ENCODE results near the gene ALK.

The ALK gene

GRCh38 chr2:29789911-29790485 lies 131.4 kb downstream of the ALK start:
- DNase-seq (ENCODE audit: low spot score) = no peak

DNA sequence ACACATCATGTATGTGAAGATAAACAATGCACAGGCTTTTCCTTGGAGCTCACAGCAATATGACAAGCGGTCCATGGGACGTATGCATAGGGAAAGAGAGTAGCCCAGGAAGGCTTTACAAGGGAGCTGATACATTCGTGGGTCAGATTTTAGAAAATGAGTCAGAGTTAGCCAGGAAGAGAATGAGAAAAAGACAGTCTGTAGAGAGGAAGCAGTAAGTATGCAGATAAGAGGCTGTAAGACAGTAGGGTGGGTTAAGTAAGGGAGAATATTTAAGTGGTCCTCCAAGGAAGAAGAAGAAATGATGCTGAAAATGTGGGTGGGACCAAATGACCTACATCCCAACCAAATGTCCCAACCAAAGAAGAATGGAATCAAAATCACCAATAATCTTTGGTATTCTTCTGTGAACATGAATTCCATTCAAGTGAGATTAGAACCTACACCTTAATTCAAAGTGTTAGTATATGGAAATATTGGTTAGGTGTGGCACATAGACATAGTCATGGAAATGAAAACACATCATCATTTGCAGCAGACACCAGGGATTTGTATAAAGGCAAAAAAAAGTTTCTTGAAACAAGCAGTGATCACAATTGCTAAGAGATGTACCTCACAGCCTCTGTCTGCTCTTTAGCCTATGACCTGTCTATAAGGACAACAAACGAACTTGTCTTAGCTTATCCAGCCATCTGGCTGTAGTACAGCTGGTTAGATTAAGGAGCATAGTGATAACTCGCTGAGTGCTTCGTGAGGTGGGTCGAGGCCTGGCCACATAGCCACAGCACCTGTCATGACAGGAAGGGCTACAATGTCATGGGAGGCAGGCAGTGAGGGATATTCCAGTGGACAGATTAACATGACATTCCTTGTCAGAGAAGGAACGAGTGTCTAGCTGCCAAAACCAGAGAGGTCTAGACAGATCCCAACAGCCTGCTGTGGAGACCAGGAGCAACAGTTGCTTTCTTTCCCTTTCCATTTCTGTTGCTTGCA lies 133.6 kb downstream of the ALK start:
- no peak for DNase-seq (ENCODE audit: low spot score)

DNA sequence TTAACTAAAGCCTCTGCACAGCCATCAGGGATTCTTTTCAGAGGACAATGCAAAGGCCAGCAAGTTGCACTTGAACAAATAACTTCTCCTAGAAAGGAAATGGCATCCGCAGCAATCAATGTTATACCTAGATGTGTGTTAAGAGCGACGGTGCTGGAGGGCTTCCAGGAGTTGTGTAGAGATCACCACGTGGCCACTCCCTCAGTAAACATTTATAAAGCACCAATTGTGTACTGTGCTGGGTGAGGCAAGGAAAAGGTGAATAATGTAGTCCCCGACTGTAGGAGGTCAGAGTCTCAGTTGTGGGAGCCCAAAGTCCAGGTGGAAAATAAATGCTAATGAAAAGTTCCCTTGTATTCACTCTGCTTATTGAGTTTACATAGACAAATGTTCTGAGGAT lies 135.0 kb downstream of the ALK start:
- DNase-seq (ENCODE audit: low spot score) = no peak

GRCh38 chr2:29783666-29784065 lies 137.7 kb downstream of the ALK start:
- no peak for DNase-seq (ENCODE audit: low spot score)

- DNase-seq (ENCODE audit: low spot score) = no peak
Measured at GRCh38 chr2:29782549-29783458, 138.6 kb downstream of the ALK start.

- no peak for DNase-seq (ENCODE audit: low spot score)
Measured at GRCh38 chr2:29782087-29782486, 139.3 kb downstream of the ALK start.

GRCh38 chr2:29780906-29781305 lies 140.5 kb downstream of the ALK start:
- no peak for DNase-seq (ENCODE audit: low spot score)

- no peak for DNase-seq (ENCODE audit: low spot score)
Measured at GRCh38 chr2:29777161-29777560, 144.2 kb downstream of the ALK start.

DNA sequence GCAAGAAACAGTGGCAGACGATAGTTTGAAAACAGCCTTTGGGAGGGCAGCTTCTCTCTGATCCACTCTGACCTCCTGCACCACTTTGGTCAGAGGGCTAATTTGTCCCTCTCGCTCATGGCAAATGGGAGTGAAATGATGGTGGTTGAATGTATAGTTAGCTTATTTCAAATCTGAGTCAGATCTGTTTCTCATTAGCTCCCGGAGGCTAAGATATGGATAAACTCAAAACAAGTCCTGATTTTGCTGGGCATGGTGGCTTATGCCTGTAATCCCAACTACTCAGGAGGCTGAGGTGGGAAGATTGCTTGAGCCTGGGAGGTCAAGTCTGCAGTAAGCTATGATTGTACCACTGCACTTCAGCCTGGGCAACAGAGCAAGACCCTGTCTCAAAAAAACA lies 145.0 kb downstream of the ALK start:
- no peak for DNase-seq (ENCODE audit: low spot score)

DNA sequence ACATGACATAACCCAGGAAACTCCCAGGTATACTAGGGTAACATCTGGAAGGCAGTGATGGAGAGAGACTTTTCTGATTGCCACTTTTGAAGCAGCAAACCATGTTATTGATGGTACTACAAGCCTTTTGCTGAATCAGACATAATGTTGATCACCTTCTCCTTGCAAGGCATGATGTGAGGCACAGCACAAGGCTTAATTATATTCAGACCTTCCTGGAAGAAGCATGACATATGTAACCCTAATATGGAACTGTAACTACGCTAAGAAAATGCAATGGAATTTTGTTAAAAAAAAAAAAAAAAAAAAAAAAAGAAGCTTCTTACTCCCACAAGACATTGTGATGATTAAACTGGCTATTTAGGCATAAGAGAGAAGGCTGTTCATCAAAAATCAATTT lies 145.4 kb downstream of the ALK start:
- no peak for DNase-seq (ENCODE audit: low spot score)

DNA sequence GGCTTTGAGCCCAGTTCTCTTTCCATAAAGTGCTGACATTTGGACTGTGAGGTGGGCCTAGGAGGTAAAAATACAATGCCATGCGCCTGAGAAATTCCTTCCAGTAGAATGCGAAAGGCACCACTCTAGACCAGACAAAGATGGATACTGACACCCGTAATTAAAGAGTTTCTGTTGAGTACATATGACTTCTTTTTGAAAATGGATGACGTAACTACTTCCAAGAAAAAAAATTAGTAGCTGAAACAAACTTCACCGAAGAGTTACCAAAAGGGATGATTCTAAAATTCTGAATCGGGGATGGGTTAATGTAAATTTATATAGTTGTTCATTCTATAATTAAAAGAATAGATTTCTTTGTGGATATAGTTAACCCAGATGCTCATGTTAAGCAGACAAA lies 146.8 kb downstream of the ALK start:
- DNase-seq (ENCODE audit: low spot score) = no peak

DNA sequence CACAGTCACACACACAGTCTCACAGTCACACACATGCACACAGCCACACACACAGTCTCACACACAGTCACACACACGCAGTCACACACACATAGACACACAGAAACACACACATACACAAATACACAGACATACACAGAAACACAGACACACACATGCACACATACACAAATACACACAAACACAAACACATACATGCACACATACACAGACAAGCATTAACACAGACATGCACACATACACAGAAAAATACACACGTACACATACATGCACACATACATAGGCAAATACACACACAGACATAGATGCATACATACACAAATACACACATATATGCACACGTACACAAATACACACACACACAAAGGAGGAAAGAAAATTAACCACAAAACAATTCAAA lies 150.5 kb downstream of the ALK start:
- no peak for DNase-seq (ENCODE audit: low spot score)

DNA sequence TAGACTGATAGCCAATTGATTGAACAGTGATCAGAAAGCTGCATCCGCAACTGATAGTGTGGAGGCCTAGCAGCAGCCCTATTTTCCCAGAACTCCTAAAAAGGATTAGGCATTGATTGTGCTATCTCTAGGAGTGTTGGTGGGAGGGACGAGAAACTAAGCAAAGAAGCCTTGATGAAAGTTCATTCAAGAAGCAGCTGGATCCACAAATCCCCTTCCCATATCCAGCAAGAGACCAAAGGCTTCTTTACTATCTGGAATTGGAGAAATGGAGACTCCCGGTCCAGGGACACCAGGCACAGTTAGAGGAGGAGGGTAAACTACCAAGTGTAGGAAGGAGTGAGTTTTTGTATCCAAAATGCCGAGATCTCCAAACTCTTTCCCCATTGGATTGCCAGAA lies 151.5 kb downstream of the ALK start:
- DNase-seq (ENCODE audit: low spot score) = no peak

DNA sequence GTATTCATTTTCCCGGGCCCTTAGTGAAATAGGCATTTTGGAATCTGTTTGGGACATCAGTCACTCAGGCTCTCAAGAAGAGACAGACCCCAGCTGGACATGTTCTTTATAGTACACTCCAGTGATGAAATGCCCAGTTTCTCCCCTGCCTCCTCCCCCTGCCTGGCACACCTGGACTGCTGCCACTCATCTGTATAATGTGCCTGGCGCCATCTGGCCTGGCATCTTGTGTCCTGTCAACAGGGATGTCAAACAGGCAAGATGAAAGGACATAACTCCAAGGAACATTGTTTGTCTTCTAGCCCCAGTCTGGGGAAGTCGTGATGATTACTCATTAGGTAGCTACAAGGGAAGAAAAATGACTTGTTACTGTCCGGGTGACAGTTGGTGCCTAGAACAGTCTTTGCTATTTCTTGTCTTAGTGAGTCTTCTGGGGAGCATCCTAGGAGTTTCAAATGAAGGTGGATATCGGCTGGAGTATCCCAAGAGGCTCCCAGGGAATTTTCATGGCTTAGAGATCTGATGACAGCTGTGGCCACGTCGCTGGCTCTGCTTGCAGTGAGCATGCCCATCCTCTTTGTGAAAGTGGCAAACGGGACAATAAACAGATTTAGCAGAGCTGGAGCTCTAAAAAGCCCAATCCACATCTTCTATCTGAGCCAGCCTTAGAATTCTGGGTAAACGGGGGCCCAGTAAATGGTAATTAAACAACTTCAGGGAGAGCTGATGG lies 153.6 kb downstream of the ALK start:
- DNase-seq (ENCODE audit: low spot score) = no peak

DNA sequence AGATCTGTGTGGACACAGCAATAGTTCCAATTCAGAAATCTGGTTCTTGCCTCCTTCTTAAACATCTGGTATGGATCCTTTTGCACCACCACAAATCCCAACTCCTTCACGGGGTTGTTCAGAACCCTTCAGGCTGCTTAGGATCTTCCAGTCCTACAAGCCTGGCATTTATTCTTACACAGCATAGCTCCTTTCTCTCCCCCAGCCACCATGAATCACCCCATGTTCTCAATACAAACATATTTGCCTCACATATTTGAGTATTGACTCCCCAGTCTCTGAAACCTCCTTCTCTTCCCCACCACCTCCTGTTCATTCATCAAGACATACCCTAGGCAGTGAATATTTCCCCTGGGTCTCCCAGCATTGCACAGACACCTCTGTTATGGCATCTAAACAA lies 155.2 kb downstream of the ALK start:
- DNase-seq (ENCODE audit: low spot score) = peak; percentile 64

DNA sequence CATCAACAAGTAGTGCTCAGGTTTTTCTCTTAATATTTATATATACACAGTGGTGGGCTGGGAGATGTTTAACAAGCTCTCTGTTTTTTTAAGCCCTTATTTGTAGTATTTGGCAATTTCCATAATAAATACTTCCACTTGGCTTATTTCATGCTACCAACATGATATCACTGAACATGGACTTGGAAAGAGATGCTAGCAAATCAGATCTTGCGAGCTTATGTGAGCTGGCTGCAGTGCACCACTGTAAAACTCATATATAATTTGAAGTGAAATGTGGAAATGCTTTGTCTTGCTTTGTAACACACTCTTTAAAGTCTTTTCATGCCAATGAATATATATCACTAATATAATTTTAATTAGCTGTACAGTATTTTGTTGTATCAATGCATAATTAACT lies 155.7 kb downstream of the ALK start:
- no peak for DNase-seq (ENCODE audit: low spot score)

DNA sequence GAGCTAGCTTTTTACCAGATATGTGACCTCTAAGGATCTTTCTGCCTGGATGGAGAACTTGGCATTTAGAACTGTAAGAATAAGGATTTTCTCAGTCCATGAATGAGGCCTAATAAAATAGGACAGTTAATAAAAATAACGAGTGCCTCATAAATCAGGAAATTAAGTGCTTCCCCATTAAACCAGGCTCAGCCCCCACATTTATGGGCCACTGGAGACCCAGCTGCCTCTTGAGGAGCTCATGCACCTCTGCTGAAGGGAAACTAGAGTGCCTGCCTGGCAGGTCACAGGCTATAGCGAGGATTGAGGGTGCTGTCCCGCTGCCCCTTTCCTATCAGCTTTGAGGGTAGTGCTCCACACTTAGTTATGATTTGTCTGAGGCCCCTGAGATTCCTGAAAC lies 158.0 kb downstream of the ALK start:
- no peak for DNase-seq (ENCODE audit: low spot score)

GRCh38 chr2:29762239-29762638 lies 159.1 kb downstream of the ALK start:
- no peak for DNase-seq (ENCODE audit: low spot score)

DNA sequence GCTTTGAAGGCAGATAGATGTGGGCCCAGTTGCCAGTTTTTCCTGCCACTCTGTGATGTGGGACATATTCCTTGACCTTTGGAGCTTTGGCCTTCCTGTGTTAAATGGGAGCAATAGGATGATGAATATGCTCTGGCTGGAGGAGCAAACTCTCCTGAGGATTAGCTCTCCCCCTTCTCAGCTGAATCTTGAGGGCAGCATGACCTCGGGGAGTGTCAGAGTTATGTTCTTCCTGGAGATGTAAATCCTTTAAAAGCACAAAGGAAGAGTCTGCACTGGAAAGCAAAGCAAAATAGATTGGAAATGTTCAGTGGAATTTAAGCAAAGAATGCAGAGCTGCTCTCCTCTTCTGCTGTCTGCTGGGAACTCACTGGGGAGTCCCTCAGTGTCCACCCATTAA lies 160.1 kb downstream of the ALK start:
- DNase-seq (ENCODE audit: low spot score) = no peak

DNA sequence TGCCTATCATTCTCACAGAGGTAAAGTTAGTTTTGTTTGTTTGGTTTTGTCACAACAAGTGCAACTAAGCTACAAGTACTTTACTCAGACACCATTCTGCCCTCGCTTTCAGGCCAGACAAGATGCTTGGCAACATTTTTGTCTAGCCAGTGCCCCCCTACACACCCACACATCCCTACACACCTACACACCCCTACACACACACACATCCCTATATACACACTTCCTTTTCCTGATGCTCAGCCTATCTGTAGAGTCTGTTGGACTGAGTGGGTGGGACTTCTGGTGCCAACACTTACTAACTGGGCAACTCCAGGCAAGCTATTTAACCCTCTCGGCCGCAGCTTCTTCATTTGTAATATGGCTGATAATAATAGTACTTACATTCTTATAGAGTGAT lies 161.4 kb downstream of the ALK start:
- no peak for DNase-seq (ENCODE audit: low spot score)

- DNase-seq (ENCODE audit: low spot score) = no peak
Measured at GRCh38 chr2:29759360-29759759, 162.0 kb downstream of the ALK start.

DNA sequence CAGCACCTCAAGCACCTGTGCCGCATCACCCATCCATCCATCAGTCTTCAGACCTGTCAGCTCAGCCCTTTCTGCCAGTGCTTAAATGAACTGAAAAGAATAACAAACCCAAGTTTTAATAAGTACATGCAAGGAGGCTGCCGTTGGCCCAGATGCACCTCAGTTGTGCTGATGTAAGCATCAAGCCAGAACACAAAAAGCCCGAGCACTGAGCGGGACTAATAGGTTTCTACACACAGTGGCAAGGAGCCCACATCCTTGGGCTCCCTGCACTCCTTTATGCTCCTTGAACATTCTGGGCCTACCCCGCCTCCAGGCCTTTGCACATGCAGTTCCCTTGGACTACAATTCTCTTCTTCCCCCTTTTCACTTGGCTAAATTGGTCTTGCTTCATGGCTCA lies 165.6 kb downstream of the ALK start:
- no peak for DNase-seq (ENCODE audit: low spot score)

Data from hepatic stellate cell (primary cell).